ENCODE measurements around the gene CTNNB1. TPM values are rescaled to one million over a fixed set of nuclear protein-coding genes. Genes with fewer than 3 reads are reported as not detected.

The CTNNB1 gene
- total and polyA plus RNA-seq, 2 of the 13 experiments (the other 11 are each of a cell fraction or from before 2014, with no cell fraction given) = 398 to 489 TPM

GRCh38 chr3:41258239-41258800 lies 59.0 kb downstream of the CTNNB1 start (continued):
- TF ChIP-seq PAXIP1 (CRISPR knock-in tag; conservative IDR thresholded peaks at IDR 0.05) = no peak

DNA sequence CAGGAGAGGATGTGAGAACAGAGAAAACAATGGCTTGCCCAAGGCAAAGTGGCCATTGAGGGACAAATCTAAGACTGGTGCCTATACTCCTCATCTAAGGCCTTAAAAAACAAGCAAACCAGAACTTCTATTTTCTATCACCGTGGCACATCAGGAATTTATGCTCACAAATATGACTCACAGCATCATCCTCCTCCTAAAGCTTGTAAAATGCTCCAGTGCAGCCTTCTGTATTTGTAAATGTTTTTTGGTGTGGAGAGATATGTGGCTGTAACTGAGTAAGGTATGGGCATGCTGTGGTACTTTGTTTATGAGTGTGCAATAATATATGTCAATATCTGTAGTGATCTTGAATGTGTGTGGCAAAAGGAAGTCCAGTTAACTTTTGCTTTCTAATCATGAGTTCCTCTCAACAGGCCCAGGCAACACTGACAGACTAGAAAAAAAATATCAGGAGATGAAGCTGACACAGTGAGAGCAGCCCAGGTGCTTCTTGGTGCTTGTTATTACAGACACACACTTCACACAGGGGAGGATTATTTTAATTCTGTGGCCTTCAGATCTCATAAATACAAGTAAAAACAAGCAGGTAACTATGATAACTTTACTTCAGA lies 60.3 kb downstream of the CTNNB1 start:
- no peaks in the 10 kb centered on the region for H3K9me3 ChIP-seq (ENCODE audit: low read length)
- peaks cover 0 to 2% of the 10 kb centered on the region in 2 experiments; a peak in 2 of 5 replicates for H3K36me3 ChIP-seq (replicated peaks in 1 of 2; ENCODE audit: control insufficient read depth in 1 of 2, insufficient read depth in 2 of 2, low read length in 2 of 2)
- H3K79me2 ChIP-seq (ENCODE audit: insufficient read depth, low read length) = peaks cover 3% of the 10 kb centered on the region
- H2AFZ ChIP-seq (ENCODE audit: low read length) = no peak overlapping the region
- FAIRE-seq = no peak
- DNase-seq (ENCODE audit: low spot score) = no peak
- POLR2A ChIA-PET = no interaction called here
- no peak overlapping the region for H3K9ac ChIP-seq (ENCODE audit: insufficient read depth, low read depth, low read length)
- H4K20me1 ChIP-seq (ENCODE audit: insufficient read depth, low read length) = no peaks in the 10 kb centered on the region
- intact Hi-C loops (cut with micrococcal nuclease; ENCODE audit: unreplicated experiment) (no loop called here), in situ Hi-C loops (cut with HindIII; ENCODE audit: extremely low pct_ligation_motif_present, low pct_unique_long_range_greater_than_20kb) (no loop called here)
- no TSS peak for BruUV-seq (replicated peaks)
- no peak overlapping the region for H3K4me3 ChIP-seq (replicated peaks in 1 of 3; ENCODE audit: insufficient read depth in 1 of 3, low read depth in 2 of 3, low read length in 3 of 3)
- CTCF ChIA-PET (ENCODE audit: low intra/inter-chr PET ratio, low total read pairs) = no interaction called here
- no peak for ATAC-seq
- H3K4me2 ChIP-seq (ENCODE audit: low read depth, low read length) = no peak overlapping the region
- no peak overlapping the region for H3K27ac ChIP-seq (ENCODE audit: extremely low read length, insufficient read depth, low read length)
- 71% methylated on average over 1 of the region's 1 CpG for WGBS (ENCODE audit: low lambda C conversion rate)
- H3K4me1 ChIP-seq (ENCODE audit: insufficient read depth, low read length) = peaks cover 10% of the 10 kb centered on the region
- no peaks in the 10 kb centered on the region for H3K27me3 ChIP-seq (ENCODE audit: control insufficient read depth in 1 of 2, insufficient read depth in 2 of 2, low read length in 2 of 2)
- no peak for TF ChIP-seq EEA1 (CRISPR knock-in tag; IDR thresholded peaks at IDR 0.05; ENCODE audit: borderline replicate concordance)
- TF ChIP-seq LBX2 (CRISPR knock-in tag; IDR thresholded peaks at IDR 0.05; ENCODE audit: borderline replicate concordance) = no peak
- TF ChIP-seq NFRKB (IDR thresholded peaks at IDR 0.05) = no peak
- TF ChIP-seq PREB (CRISPR knock-in tag; IDR thresholded peaks at IDR 0.05) = no peak
- no peak for TF ChIP-seq TRIM24 (CRISPR knock-in tag; IDR thresholded peaks at IDR 0.05)
- TF ChIP-seq FOXP1 (IDR thresholded peaks at IDR 0.05) = no peak
- TF ChIP-seq FOXP1 (CRISPR knock-in tag; IDR thresholded peaks at IDR 0.05) = no peak
- no peak for TF ChIP-seq ZNF589 (CRISPR knock-in tag; conservative IDR thresholded peaks at IDR 0.05)
- no peak for TF ChIP-seq JUNB (CRISPR knock-in tag; IDR thresholded peaks at IDR 0.05; ENCODE audit: borderline replicate concordance)
- no peak for TF ChIP-seq ZBTB14 (CRISPR knock-in tag; IDR thresholded peaks at IDR 0.05)
- no peak for TF ChIP-seq ZNF260 (CRISPR knock-in tag; IDR thresholded peaks at IDR 0.05; ENCODE audit: borderline replicate concordance, low read depth)
- no peak for TF ChIP-seq TP53 (CRISPR knock-in tag; conservative IDR thresholded peaks at IDR 0.05)
- TF ChIP-seq ZNF121 (CRISPR knock-in tag; IDR thresholded peaks at IDR 0.05) = no peak

All from HepG2 (cell line).